GM12878 (cell line): ENCODE results near the gene RBAK. TPM values are rescaled to one million over a fixed set of nuclear protein-coding genes. Genes with fewer than 3 reads are reported as not detected.
"Not testable (repeated sequence)": the region's sequence is repeated elsewhere in the genome, so short reads cannot be mapped to it uniquely, and the experiment has no call there.

ENCODE experiments used
- ATAC-seq: fragments of 200-7000 bp; cut with Tn5 transposase; 3 replicates; pipeline ENCODE4 v1.9.1; 2020; ENCODE audit warnings: mild to moderate bottlenecking, moderate library complexity
- BruUV-seq: library from RNA; stranded (reverse); fragments of 400-500 nt; replicated peaks from 2 replicates; lab custom pipeline; 2021; lab: Mats Ljungman, UMichigan
- CTCF ChIA-PET: fragments of 300-600 bp; sonication (Branson Sonifier 250); formaldehyde crosslinking; extraction: SDS; loops from one replicate; lab custom pipeline; 2021; ENCODE audit warnings: inconsistent platforms; lab: Yijun Ruan, JAX
- POLR2A ChIA-PET: fragments of 350-600 bp; formaldehyde crosslinking; extraction: SDS; loops from one replicate; lab custom pipeline; 2021; ENCODE audit warnings: inconsistent platforms; lab: Charles Lee
- RAD21 ChIA-PET: fragments of 300-600 bp; sonication (Branson Sonifier 250); formaldehyde crosslinking; loops from one replicate; lab custom pipeline; 2023; ENCODE audit warnings: antibody characterized with exemption; ENCODE audit not compliant: unreplicated experiment; lab: Charles Lee
- SMC1A ChIA-PET: fragments of 300-600 bp; sonication (Branson Sonifier 250); formaldehyde crosslinking; loops from one replicate; lab custom pipeline; 2023; ENCODE audit not compliant: unreplicated experiment, uncharacterized antibody; lab: Charles Lee
- DNase-seq: peaks from one replicate; pipeline ENCODE4 v3.0.0-alpha.2; 2011; ENCODE audit warnings: low read depth, low spot score
- FAIRE-seq: peaks from 3 replicates; lab custom pipeline; 2011; peaks lifted over from hg19 to GRCh38; lab: Jason Lieb, UNC
- H2AFZ ChIP-seq: 2 replicates; pipeline ENCODE4 v1.6.0; 2011; ENCODE audit warnings: low read depth, low read length, control low read depth; ENCODE audit not compliant: control insufficient read depth
- H3K27ac ChIP-seq: 2 replicates; pipeline ENCODE4 v1.5.1; 2011; ENCODE audit warnings: control low read depth; ENCODE audit not compliant: control insufficient read depth, insufficient read depth
- H3K27me3 ChIP-seq, 2 experiments: replicated peaks in 1 of 2; 2 replicates each; pipeline versions ENCODE4 v1.6.0 to v1.6.1; 2011; ENCODE audit warnings: low read length in 1 of 2; ENCODE audit not compliant: control insufficient read depth in 2 of 2, insufficient read depth in 2 of 2
- H3K36me3 ChIP-seq, 2 experiments: 2 replicates each; pipeline ENCODE4 v1.5.1; 2011; ENCODE audit warnings: low read length in 1 of 2; ENCODE audit not compliant: control insufficient read depth in 2 of 2, insufficient read depth in 2 of 2
- H3K4me1 ChIP-seq: 2 replicates; pipeline ENCODE4 v1.6.1; 2011; ENCODE audit warnings: mild to moderate bottlenecking, low read length, moderate library complexity, mixed read lengths; ENCODE audit not compliant: control insufficient read depth, insufficient read depth
- H3K4me2 ChIP-seq: 2 replicates; pipeline ENCODE4 v1.6.0; 2011; ENCODE audit warnings: control low read depth; ENCODE audit not compliant: control insufficient read depth, insufficient read depth
- H3K4me3 ChIP-seq: fragments of 200-600 bp; sonication (generic); 2 replicates; pipeline ENCODE4 v1.5.1; 2016
- H3K79me2 ChIP-seq: 2 replicates; pipeline ENCODE4 v1.6.0; 2011; ENCODE audit warnings: low read length; ENCODE audit not compliant: control insufficient read depth, insufficient read depth
- H3K9ac ChIP-seq: 2 replicates; pipeline ENCODE4 v1.8.0; 2011; ENCODE audit warnings: low read length, control low read depth, mixed read lengths; ENCODE audit not compliant: control insufficient read depth, insufficient read depth
- H3K9me3 ChIP-seq: replicated peaks from 3 replicates; pipeline ENCODE4 v1.5.1; 2011; ENCODE audit warnings: mild to moderate bottlenecking, low read length; ENCODE audit not compliant: control insufficient read depth, insufficient read depth
- H4K20me1 ChIP-seq: 2 replicates; pipeline ENCODE4 v1.6.0; 2011; ENCODE audit not compliant: control insufficient read depth, insufficient read depth
- CEBPZ ChIP-seq: fragments of 150-350 bp; IDR thresholded peaks from 2 replicates; pipeline ENCODE4 v1.6.1; 2016; ENCODE audit warnings: low read depth, low read length
- CREB1 ChIP-seq: IDR thresholded peaks from 2 replicates; pipeline ENCODE4 v1.6.1; 2012; ENCODE audit warnings: low read depth, mild to moderate bottlenecking, inconsistent platforms
- E4F1 ChIP-seq: fragments of 450-650 bp; IDR thresholded peaks from 2 replicates; pipeline ENCODE4 v1.6.1; 2018; ENCODE audit warnings: borderline replicate concordance, mild to moderate bottlenecking; ENCODE audit not compliant: partially characterized antibody
- EGR1 ChIP-seq, 2 experiments: IDR thresholded peaks; 1 replicate in 1 of 2; 2 replicates in 1 of 2; pipeline ENCODE4 v1.6.1; 2011 to 2012; ENCODE audit warnings: low read depth in 2 of 2, low read length in 2 of 2, borderline replicate concordance in 1 of 2, mild to moderate bottlenecking in 1 of 2, moderate library complexity in 1 of 2
- FOS ChIP-seq: IDR thresholded peaks from 3 replicates; pipeline ENCODE4 v1.6.1; 2011; ENCODE audit warnings: borderline replicate concordance; ENCODE audit not compliant: insufficient read length; ENCODE audit errors: extremely low read depth
- ZNF384 ChIP-seq: IDR thresholded peaks from 2 replicates; pipeline ENCODE4 v1.6.1; 2012; ENCODE audit warnings: low read depth, mild to moderate bottlenecking, low read length, improper control_type of control experiment, borderline replicate concordance
- WGBS: methylation state at CpG from one replicate; pipeline ENCODE4 v1.1.6; 2016; ENCODE audit warnings: low lambda C conversion rate; ENCODE audit not compliant: insufficient replicate concordance, insufficient coverage; ENCODE audit errors: missing lambda C conversion rate; 5-methylcytosine and 5-hydroxymethylcytosine counted together
- in situ Hi-C: fragments of 300-500 bp; cut with MboI; formaldehyde crosslinking; loops from 9 replicates; pipeline ENCODE4 v1.14.3; 2018; ENCODE audit warnings: mixed read lengths
- intact Hi-C: fragments of 100-400 bp; cut with micrococcal nuclease; formaldehyde crosslinking; loops from one replicate; pipeline ENCODE4 v1.14.2; 2022; ENCODE audit not compliant: unreplicated experiment
- polyA plus RNA-seq, 11 experiments: library from polyadenylated mRNA; depleted of rRNA in 4 of 11; unstranded in 6 of 11; stranded (reverse) in 5 of 11; fragments of >200 nt; fragmentation: Nextera tagmentation in 4 of 11; fragmentation: Illumina TruSeq in 1 of 11; extraction: Ambion mirVana in 4 of 11; extraction: Trizol in 1 of 11; gene quantifications; 1 replicate in 1 of 11; 2 replicates in 10 of 11; pipeline versions ENCODE4 v1.2.1 to v1.2.3, GENCODE V29; 2011 to 2016; ENCODE audit warnings: inconsistent platforms in 2 of 11, missing spikeins in 2 of 11, low read depth in 1 of 11
- total RNA-seq, 4 experiments: library from RNA; depleted of rRNA in 3 of 4; stranded (reverse); fragments of >200 nt in 3 of 4; fragmentation: Illumina TruSeq in 1 of 4; extraction: Trizol in 1 of 4; gene quantifications; 2 replicates each; pipeline versions ENCODE4 v1.2.1 to v1.2.3, GENCODE V29; 2013 to 2021

Gene RBAK
- total and polyA plus RNA-seq, 10 of the 15 experiments (the other 5 are each of a cell fraction or from before 2014, with no cell fraction given), result 1.9 to 10.2 (median 5.9) TPM

GRCh38 chr7:5017626-5018025 is 28.0 kb upstream of the RBAK start:
- H3K27me3 ChIP-seq, H3K4me2 ChIP-seq, in situ Hi-C loops, H4K20me1 ChIP-seq, CTCF ChIA-PET, POLR2A ChIA-PET, ATAC-seq, H3K79me2 ChIP-seq, H3K36me3 ChIP-seq, DNase-seq, RAD21 ChIA-PET, H3K27ac ChIP-seq, SMC1A ChIA-PET, intact Hi-C loops, H3K9me3 ChIP-seq, FAIRE-seq, H2AFZ ChIP-seq, BruUV-seq, H3K9ac ChIP-seq, H3K4me1 ChIP-seq, H3K4me3 ChIP-seq: not testable (repeated sequence)
- 71% methylated on average over 12 of the region's 12 CpGs for WGBS

- Histone ChIP-seq H3K79me2 (no peaks in the 10 kb centered on the region), H3K27me3 (no peaks in the 10 kb centered on the region), H3K27ac (no peak overlapping the region), H2AFZ (no peak overlapping the region), H3K4me3 (no peak overlapping the region), H3K9me3 (no peaks in the 10 kb centered on the region), H3K4me1 (no peaks in the 10 kb centered on the region), H3K9ac (no peak overlapping the region), H4K20me1 (no peaks in the 10 kb centered on the region), H3K4me2 (no peak overlapping the region), H3K36me3 (no peaks in the 10 kb centered on the region)
- CTCF ChIA-PET, result interaction anchor here (0.6 kb wide), 1 partner anchor 10 kb away, joined by 4 read pairs; no protein-coding TSS in a partner anchor
- intact Hi-C loops (no loop called here), in situ Hi-C loops (no loop called here)
- POLR2A ChIA-PET, result no interaction called here
- TF ChIP-seq CREB1, result no peak
- TF ChIP-seq EGR1 (IDR thresholded peaks at IDR 0.05; ENCODE audit: borderline replicate concordance in 1 of 2, low read depth in 2 of 2, low read length in 2 of 2), result no peak
- no peak for TF ChIP-seq CEBPZ
- TF ChIP-seq E4F1, result no peak
- no peak for TF ChIP-seq FOS
- TF ChIP-seq ZNF384, result no peak
- SMC1A ChIA-PET, result no interaction called here
- no peak for ATAC-seq
- RAD21 ChIA-PET, result no interaction called here
- WGBS, result 78% methylated on average over 9 of the region's 9 CpGs
- FAIRE-seq, result no peak
- no TSS peak for BruUV-seq
- DNase-seq, result no peak
Observed at GRCh38 chr7:5020098-5020497, 25.6 kb upstream of the RBAK start.
